Measurements from ENCODE around the gene URB2.

DNA sequence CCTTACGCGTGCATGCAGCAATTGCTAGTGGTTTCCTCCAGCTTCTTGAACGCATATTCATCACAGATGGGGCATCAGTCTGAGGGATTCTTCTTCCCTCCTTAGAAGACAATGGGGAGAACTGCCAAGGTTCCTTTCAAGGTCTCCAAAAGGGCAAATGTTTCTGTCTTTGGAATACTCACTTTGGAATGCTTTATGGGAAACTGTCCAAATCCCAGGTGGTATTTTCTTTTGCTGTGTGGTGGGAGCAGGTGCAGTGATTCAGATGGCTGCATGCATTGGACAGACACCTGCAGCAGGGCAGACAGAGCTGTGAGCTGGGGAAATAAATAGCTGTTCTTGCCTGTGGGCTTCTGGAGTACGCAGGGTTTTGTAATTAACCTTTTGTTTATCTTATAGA is 40.5 kb downstream of the URB2 start:
- TF ChIP-seq POLR2A (IDR thresholded peaks at IDR 0.05) = no peak
- TF ChIP-seq, protein P1, sequence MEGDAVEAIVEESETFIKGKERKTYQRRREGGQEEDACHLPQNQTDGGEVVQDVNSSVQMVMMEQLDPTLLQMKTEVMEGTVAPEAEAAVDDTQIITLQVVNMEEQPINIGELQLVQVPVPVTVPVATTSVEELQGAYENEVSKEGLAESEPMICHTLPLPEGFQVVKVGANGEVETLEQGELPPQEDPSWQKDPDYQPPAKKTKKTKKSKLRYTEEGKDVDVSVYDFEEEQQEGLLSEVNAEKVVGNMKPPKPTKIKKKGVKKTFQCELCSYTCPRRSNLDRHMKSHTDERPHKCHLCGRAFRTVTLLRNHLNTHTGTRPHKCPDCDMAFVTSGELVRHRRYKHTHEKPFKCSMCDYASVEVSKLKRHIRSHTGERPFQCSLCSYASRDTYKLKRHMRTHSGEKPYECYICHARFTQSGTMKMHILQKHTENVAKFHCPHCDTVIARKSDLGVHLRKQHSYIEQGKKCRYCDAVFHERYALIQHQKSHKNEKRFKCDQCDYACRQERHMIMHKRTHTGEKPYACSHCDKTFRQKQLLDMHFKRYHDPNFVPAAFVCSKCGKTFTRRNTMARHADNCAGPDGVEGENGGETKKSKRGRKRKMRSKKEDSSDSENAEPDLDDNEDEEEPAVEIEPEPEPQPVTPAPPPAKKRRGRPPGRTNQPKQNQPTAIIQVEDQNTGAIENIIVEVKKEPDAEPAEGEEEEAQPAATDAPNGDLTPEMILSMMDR (IDR thresholded peaks at IDR 0.05) = no peak
- TF ChIP-seq EP300 (IDR thresholded peaks at IDR 0.05) = no peak
- TF ChIP-seq POLR2AphosphoS5 (IDR thresholded peaks at IDR 0.05) = no peak
